Posterior cingulate gyrus (tissue), 11 donors: Measurements from ENCODE around the gene OR5H15.
A peak's percentile ranks its signal among the peaks of the same experiment; 100 is the strongest.
"Not testable (repeated sequence)": the region's sequence is repeated elsewhere in the genome, so short reads cannot be mapped to it uniquely, and the experiment has no call there.

ENCODE experiments used
- DNase-seq, 10 donors: peaks; one replicate each; pipeline versions ENCODE4 v3.0.0 to v3.0.0-alpha.2; 2020 to 2021; ENCODE audit warnings: mixed read lengths in 3 of 10
- intact Hi-C: fragments of 100-400 bp; cut with DNase I; formaldehyde crosslinking; loops from one replicate; pipeline ENCODE4 v1.15.1; 2023

Gene OR5H15

GRCh38 chr3:98166396-98166795 lies at the start of gene OR5H15:
Gene OR5H15 (plus strand): TSS chr3:98166696. CDS start chr3:98168700, 2,004 bp downstream.
- intact Hi-C loops = no loop called here
- no peak for DNase-seq

GRCh38 chr3:98130421-98130820 lies 36.1 kb upstream of the OR5H15 start, which contains the start of gene OR5H1:
Gene OR5H1 (plus strand): TSS chr3:98130721. CDS start chr3:98132698, 1,977 bp downstream.
- no peak for DNase-seq
- intact Hi-C loops = no loop called here

- no peak for DNase-seq
- intact Hi-C loops = no loop called here
These were observed 29.9 kb upstream of the OR5H15 start for GRCh38 chr3:98136631-98137030.

- intact Hi-C loops, DNase-seq: not testable (repeated sequence)
These were observed 28.5 kb upstream of the OR5H15 start for GRCh38 chr3:98137826-98138557.

GRCh38 chr3:98140531-98140930 lies 26.0 kb upstream of the OR5H15 start:
- no peak for DNase-seq
- intact Hi-C loops = loop anchor here (2.0 kb wide), 1 partner anchor 42 kb away; no protein-coding TSS in a partner anchor

GRCh38 chr3:98147179-98147578 lies 19.3 kb upstream of the OR5H15 start, which contains the start of gene OR5H14:
Gene OR5H14 (plus strand): TSS chr3:98147479. CDS start chr3:98149386, 1,907 bp downstream.
- intact Hi-C loops = no loop called here
- no peak for DNase-seq

- intact Hi-C loops = no loop called here
- no peak for DNase-seq
These were observed 17.7 kb upstream of the OR5H15 start for GRCh38 chr3:98148751-98149150.

GRCh38 chr3:98149456-98149855 lies 17.0 kb upstream of the OR5H15 start:
- intact Hi-C loops, DNase-seq: not testable (repeated sequence)

GRCh38 chr3:98151241-98151640 lies 15.3 kb upstream of the OR5H15 start:
- intact Hi-C loops = no loop called here
- DNase-seq = no peak

GRCh38 chr3:98171071-98171470 lies 4.6 kb downstream of the OR5H15 start:
- intact Hi-C loops = no loop called here
- DNase-seq = no peak

GRCh38 chr3:98172621-98173020 lies 6.1 kb downstream of the OR5H15 start:
- no peak for DNase-seq
- intact Hi-C loops = no loop called here

GRCh38 chr3:98180319-98180890 lies 13.9 kb downstream of the OR5H15 start:
- DNase-seq = no peak
- intact Hi-C loops = no loop called here

- intact Hi-C loops = loop anchor here (2.0 kb wide), 1 partner anchor 41 kb away; no protein-coding TSS in a partner anchor
- DNase-seq = no peak
These were observed 15.7 kb downstream of the OR5H15 start for GRCh38 chr3:98182196-98182595.

GRCh38 chr3:98185180-98185579 lies 18.7 kb downstream of the OR5H15 start:
- peak in 1 of 10 donors; percentile 18 for DNase-seq
- intact Hi-C loops = no loop called here

GRCh38 chr3:98188545-98188944 lies 22.0 kb downstream of the OR5H15 start:
- no peak for DNase-seq
- intact Hi-C loops = loop anchor here (2.0 kb wide), 1 partner anchor 140 kb away; no protein-coding TSS in a partner anchor

- intact Hi-C loops, DNase-seq: not testable (repeated sequence)
These were observed 24.4 kb downstream of the OR5H15 start for GRCh38 chr3:98190911-98191310.

GRCh38 chr3:98196293-98196692 lies 29.8 kb downstream of the OR5H15 start:
- intact Hi-C loops, DNase-seq: not testable (repeated sequence)

- no peak for DNase-seq
- intact Hi-C loops = no loop called here
These were observed 32.5 kb downstream of the OR5H15 start for GRCh38 chr3:98199020-98199419.

GRCh38 chr3:98209244-98209643 lies 42.7 kb downstream of the OR5H15 start:
- DNase-seq = no peak
- intact Hi-C loops = no loop called here

GRCh38 chr3:98213276-98213675 lies 46.8 kb downstream of the OR5H15 start:
- DNase-seq = no peak
- intact Hi-C loops = no loop called here

- no peak for DNase-seq
- intact Hi-C loops = no loop called here
These were observed 48.6 kb downstream of the OR5H15 start for GRCh38 chr3:98215051-98215450.
